OCI-LY3 (cell line): ENCODE results near the gene PNPLA7.

Experiments used
- EZH2phosphoT487 ChIP-seq: fragments of 200-600 bp; shearing (Covaris generic); IDR thresholded peaks from 2 replicates; pipeline ENCODE4 v1.6.1; 2018; ENCODE audit warnings: antibody characterized with exemption, mixed run types, low read depth
- TF ChIP-seq, protein P1 (sequence below): fragments of 200-600, 300-600 bp; sonication (generic); IDR thresholded peaks from 2 replicates; pipeline ENCODE4 v1.5.1; 2014; ENCODE audit warnings: antibody characterized with exemption, low read length, low read depth

GRCh38 chr9:137476856-137477255 is 73.3 kb downstream of the PNPLA7 start:
- TF ChIP-seq, protein P1, sequence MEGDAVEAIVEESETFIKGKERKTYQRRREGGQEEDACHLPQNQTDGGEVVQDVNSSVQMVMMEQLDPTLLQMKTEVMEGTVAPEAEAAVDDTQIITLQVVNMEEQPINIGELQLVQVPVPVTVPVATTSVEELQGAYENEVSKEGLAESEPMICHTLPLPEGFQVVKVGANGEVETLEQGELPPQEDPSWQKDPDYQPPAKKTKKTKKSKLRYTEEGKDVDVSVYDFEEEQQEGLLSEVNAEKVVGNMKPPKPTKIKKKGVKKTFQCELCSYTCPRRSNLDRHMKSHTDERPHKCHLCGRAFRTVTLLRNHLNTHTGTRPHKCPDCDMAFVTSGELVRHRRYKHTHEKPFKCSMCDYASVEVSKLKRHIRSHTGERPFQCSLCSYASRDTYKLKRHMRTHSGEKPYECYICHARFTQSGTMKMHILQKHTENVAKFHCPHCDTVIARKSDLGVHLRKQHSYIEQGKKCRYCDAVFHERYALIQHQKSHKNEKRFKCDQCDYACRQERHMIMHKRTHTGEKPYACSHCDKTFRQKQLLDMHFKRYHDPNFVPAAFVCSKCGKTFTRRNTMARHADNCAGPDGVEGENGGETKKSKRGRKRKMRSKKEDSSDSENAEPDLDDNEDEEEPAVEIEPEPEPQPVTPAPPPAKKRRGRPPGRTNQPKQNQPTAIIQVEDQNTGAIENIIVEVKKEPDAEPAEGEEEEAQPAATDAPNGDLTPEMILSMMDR, result no peak
- no peak for TF ChIP-seq EZH2phosphoT487
